Neural progenitor cell (in vitro differentiated cells): Measurements from ENCODE around the gene KPNA2.
"Not testable (repeated sequence)": the region's sequence is repeated elsewhere in the genome, so short reads cannot be mapped to it uniquely, and the experiment has no call there.

Experiments
- CTCF ChIP-seq: fragments of 200-600 bp; sonication (generic); IDR thresholded peaks from 2 replicates; pipeline ENCODE4 v1.5.1; 2017; ENCODE audit warnings: antibody characterized with exemption, mild to moderate bottlenecking
- EZH2phosphoT487 ChIP-seq: fragments of 200-600 bp; sonication (generic); IDR thresholded peaks from 2 replicates; pipeline ENCODE4 v1.6.1; 2017; ENCODE audit warnings: antibody characterized with exemption

GRCh38 chr17:68065366-68065765 is 29.8 kb downstream of the KPNA2 start:
- TF ChIP-seq CTCF, EZH2phosphoT487: not testable (repeated sequence)
